Measurements from ENCODE around the gene RTL10.

The RTL10 gene

DNA sequence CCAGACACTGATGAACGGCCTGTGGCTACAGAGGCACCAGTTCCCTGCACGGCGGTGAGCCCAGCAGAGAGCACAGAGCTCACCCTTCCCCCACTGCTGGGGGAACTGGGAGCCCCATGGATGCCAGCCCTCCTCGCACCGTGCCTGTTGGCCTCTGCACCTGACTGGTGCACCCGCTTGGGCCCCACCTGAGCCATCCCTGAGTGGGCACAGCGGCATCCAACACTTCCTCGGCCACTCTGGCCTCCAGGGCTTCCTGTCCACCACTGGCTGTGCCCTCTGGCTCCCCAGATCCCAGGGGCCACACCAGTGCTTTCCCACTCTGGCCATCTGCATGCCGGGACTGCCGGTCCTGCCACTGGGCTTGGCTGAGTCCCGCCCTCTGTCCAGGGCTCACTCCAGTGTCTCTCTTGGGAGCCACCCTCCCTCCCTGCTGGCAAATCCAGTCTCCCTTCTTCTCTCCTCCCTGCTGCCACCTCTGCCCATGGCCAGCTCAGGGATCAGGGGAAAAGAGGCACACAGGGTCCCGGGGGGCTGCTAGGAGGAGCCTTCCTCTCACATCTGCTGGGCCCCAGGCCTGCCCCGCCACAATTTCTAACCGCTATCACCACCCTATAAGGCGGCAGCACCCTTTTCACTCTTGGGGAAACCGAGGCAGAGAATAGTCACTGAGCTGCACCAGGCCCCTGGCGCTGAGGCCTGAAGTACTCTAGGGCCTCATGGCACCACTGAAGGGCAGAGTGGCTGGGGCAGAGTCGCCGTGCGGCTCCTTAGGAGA is 33.0 kb downstream of the RTL10 start:
- DNase-seq, result no peak

DNA sequence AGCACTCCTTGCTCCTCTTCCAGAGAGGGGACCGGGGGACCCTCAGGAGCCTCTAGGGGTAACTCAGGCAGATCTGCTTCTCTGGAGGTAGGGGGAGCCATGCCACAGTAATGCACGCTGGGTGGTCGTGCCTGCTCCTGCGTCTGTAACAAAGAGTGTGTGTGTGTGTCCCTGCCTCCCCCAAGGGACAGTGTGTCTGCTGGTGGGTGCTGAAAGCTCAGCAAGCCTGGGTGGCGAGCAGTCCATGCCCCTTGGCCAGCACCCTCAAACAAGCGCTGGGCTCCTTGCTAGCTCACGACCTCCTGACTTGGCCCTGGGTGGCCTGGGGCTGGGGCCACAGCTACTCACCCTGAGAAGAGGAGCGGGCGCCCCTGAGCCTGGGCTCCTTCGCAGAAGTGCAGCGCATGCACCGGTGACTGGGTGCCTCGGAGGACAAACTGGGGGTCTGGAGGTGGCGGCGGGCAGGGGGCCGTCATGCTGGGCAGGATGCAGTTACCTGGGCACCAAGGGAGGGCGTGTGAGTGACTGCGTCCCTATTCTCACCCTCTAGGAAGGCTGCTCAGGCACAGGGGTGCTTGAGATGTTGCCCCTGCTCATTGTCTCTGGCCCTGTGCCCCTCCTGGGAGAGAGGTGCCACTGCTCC is 33.7 kb downstream of the RTL10 start:
- no peak for DNase-seq

DNA sequence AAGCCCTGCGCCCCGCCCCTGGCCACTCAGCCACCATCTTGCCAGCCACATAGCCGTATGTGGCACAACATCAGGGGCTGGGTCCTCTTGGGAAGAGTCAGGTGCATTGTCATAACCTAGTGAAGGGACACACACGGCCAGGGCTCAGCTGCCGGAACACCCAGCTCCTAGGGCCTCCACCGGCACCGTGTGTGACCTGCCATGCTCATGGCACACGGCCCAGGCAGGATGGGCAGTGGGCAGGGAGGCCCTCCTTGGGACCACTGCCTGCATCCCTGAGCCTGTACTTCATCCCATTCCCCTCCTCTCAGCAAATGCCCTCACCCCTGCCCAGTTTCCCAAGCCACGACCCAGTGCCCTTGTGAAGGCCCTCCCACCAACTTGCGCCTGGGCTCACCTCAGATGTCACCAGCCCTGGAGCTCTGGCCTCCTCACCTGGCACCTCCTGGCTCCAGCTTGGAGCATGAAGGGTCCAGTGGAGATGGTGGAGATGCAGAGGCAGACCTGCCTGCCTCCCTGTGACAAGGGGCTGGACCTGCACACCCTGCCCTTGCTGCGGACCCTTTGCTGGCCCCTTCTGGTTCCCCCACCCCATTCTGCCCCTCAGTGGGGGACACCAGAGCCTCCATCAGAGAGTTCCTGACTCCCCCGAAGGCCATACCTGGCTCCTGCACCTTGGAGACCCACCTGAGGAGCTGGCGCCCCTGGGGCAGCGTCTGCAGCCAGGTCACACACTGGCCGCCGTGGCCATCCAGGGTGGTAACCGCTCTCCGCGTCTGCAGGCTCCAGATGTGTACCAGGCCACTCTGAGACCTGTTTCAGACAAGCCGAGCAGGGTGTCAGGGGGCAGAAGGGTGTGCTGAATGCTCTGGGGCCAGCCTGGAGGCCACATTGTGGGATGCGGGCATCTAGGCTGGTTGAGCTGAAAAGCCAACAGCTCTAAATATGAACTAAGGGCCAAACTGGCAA is 34.5 kb downstream of the RTL10 start:
- DNase-seq, result no peak

DNA sequence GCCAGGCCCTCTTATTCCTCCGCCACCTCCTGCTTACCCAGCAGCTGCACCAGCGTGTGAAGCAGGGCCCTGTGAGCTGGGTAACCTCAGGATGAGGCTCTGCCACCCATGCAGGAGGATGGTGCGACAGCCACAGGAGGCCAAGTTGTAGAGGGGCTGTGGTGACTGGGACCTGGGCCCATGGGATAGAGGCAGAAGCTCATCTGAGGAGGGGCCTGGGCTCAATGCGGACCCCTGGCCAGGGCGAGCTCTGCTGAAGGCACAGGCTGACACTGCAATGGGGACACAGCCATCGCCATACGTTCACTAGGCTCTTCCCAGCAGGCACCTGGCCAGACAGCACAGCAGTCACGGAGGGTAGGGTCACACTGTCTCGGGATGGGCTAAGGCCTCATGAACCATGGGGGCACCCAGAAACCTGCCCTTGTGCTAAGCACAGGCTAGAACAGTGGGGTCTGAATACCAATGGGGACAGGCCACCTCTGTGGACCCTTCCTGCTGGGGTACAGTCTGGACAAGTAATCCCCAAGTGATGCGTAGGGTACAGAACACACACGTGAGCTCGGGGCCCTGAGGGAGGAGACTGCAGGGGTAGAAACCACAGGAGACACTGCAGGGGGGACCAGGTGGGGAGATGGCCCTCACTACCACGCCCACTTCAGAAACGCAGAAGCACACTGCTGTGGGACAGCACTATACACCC is 35.3 kb downstream of the RTL10 start:
- no peak for DNase-seq

DNA sequence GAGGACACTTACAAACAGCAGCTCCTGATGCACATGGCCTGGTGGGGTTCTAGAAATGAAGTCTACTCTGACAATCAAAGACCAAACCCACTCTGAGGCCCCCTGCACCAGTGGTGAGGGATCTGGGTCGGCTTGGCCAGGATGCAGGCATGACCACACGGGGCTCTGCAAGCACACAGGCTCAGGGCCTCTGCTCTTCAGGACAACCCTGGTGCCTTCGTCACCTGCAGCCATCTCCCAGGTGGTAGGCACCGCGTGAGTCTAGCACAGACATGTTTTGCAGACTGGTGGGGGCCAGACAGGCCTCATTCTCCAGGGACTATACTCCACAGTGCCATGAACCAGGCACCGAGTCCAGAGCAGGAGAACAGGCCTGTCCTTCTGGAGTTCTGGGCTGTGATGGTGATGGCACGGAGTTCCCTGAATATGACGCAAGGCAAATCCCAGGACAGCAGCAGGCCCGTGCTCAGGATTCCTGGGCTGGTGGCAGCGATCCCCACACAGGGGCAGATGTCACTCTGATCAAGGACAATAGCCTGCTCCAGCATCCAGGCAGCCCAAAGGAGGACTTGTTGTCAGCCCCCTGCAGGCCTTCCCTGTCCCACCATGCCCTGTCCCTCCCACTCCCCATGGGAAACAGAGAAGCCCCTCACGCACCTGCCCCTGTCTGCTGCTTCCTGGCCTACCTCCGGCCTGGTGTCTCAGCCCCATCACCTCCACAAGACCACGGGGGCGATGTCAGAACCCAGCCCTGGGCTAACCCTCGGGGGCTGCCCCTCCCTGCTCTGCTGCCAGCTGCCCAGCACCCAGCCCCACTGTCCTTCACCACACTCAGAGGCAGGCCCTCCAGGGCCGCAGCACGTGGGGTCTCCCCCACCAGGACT is 36.1 kb downstream of the RTL10 start:
- DNase-seq, result no peak

DNA sequence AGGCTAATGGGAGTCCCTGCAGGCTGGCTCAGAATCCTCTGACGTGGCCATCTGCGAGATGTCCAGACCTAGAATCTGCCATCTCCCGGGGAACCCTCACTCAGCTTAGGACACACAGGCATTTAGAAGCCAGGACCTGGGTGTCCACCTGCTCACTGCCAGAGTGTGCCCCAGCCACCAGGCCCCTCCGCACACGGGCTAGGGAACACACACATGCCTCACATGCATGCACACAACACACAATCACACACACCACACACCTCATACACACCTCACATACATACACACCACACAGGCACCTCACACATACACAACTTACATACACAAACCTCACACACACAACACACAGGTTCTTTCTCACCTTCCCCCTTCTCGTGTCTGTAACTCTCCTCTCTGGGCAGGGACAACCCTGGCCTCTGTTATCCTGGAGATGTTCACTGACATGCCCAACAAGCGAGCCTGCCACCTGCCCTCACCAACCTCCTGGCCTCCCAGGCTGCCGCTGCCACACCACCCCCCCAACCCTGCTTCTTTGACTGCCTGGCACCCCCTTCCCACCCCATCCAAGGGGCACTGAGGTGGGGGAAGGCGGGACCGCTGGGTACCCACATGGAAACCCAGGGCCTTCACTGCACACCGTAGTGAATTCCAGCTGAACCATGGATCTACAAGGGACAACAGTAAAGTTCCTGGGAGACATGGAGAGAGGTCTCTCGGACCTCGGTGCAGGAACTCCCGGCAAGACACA is 38.1 kb downstream of the RTL10 start:
- DNase-seq, result no peak

DNA sequence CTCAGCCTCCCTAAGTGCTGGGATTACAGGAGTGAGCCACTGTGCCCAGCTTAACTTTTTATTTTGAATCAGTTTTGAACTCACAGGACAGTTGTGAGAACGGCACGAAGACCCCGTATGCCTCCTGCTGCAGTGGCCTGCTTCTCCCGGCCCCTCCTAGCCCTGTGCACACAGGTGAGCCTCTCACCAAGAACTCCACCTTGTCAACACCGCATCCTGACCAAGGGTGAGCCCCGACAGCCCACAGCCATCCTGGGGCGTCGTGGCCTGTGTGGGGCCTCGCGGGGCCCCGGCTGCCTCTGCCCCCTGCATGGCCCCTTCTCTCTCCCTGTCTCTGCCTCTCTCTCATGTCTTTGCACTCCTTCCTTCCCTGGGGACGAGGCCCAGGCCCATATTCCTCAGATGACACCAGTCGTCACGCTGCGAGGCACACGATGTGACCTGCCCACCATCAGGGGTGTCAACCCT is 38.8 kb downstream of the RTL10 start:
- no peak for DNase-seq

DNA sequence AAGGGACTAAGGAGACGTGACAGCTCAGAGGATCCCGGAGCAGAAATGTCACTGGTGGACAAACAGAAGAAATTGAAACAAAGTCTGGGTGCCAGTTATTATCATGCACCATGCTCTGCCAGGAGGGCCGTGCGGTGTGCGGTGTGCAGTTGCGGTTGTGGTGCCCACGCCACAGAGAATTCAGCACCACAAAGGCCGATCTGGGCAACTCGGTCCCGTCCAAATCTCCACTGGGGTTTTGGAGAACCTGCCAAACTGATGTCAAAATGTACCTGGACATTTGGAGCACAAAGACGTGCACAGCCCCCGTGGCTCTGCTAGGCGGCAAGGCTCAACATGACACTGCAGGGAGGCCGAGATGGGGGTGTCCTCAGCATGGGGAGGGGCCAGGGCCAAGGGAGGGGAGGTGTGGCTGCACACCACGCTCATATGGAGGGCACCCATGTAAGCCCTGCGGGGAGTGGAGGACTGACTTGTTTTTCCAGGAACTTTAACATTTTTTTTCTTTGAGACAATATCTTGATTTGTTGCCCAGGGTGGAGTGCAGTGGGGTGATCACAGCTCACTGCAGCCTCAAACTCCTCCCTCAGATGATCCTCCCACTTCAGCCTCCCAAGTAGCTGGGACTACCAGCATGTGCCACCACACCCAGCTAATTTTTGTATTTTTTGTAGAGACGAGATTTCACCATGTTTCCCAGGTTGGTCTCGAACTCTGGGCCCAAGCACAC is 39.4 kb downstream of the RTL10 start:
- no peak for DNase-seq

DNA sequence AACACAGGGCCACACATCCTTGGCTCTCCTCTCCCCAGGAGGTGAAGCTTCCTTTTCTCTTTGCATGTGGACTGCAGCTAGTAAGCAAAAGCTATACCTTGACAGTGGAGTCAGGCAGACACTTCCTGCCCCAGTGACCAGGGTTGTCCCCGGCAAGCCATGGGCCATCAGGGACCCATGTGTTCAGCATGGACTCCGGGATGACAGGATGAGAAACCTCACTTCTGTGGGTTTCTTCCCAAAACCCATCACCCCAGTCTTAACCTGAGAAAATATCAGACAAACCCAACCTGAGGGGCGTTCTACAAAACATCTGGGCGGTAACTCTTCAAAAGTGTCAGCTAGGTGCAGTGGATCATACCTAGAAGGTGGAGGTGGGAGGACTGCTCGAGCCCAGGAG is 40.2 kb downstream of the RTL10 start:
- no peak for DNase-seq

DNA sequence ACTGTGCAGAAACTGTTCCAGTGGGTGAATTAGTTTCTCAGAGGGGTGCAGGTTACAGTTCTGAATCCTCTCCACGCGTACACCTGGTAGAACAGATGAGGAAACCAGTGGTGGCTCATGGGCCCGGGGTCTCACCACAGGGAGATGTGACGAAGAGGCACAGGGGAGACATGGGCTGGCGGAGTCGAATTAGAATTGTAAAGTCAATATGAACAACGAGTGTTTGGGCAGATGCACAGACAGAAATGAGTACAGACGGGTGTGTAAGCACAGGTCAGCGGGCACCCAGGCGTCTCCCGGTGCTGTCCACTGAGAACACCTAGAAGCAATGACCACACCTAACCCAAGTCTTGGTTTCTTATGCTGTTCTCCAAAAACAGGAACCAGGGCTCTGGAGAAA is 41.8 kb downstream of the RTL10 start:
- DNase-seq, result no peak

DNA sequence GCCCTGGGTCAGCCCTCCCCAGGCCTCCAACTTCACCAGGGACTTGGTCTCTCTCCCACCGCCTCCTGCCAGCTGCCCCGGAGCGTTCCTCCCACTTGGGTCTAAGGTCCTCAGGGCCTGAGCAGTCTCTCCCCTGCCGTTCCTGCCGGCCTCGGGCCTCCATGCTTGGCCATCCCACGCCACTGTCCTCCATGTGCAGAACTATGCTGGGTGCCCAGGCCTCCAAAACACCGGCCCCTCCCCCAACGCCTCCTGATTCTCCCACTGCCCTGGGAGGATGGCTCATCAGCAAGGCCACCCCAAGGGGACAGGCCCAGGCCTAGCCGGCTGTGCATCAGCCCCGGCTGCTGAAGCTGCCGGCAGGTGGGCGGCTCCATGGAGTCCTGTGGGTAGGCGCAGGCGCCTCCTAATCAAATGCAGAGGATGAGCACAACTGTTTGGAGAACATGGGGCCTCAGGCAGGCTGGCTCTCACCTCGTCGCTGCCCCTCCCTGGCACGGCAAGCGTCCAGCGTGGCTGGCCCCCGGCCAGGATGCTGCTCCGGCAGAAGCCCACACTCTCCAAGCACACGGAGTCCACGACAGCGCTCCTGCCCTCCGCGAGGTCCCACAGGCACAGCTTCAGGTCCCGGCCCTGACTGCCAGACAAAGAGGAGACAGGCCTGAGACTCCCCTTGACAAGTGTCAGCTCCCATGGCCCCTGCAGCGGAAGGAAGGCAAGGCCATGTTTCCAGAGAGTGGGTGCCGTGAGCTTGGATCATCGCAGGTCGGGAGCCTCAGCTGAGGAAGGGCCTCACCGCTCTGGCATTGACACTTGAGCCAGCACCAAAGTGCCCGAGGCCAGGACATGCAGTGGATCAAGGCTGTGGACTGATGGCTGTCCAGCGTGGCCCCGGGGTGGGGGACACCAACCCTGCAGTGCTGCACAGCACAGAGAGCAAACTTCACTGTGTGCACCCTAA is 42.6 kb downstream of the RTL10 start:
- DNase-seq, result no peak

DNA sequence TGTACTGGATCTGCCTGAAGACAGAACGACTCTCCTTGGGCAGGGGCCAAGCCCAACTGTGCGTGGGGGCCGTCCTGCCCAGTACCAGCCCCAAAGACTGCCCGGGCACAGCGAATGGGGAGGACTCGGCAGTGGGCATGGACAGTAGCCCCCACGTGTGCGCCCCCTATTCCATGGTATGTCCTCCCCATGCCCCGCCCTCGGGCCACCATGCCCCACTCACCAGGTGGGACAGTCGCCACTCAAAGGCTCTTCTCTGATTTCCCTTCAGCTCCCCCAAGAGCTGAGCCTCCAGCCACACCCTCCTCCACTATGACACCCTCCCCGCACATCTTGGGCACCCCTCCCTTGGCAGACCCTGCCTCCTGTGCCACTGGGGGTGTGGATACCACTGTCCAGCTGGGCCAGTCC is 43.5 kb downstream of the RTL10 start:
- DNase-seq, result no peak

DNA sequence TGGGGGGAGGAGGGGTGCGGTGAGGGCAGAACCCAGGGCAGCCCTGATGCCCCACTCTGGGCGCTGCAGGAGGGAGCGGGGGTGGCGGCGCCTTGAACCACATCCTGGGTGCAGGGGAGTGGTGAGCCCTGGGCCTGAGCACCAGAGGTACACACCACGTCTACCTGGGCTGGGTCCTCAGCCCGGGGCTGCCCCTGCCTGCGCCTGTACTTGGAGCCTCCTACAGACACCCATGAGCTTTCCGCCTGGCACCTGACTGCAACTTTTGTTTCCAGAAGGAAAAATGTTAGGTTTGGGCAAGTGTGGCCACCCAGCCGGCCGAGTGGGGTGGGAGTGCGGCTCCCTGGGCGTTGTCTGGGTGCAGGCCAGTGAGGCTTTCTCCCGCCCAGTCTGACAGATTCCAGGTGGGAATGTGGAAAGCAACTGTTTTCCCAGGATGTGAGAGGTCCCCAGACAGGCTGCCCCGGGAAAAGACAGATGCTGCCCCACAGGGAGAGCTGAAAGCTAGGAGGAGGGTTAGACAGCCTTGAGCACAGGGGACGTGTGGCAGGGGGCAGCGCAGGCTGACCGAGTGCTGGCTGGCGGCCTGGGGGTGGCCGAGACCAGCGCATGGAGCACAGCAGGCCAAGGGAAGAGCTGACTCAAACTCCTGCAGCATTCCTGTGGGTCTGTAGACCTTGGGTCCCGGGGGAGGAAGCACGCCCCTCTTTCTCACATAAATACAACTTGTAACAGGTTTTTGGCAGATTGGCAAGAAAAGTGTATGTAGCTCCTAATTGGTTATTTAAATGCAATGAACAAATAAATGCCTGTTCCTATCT is 44.1 kb downstream of the RTL10 start:
- DNase-seq, result no peak

DNA sequence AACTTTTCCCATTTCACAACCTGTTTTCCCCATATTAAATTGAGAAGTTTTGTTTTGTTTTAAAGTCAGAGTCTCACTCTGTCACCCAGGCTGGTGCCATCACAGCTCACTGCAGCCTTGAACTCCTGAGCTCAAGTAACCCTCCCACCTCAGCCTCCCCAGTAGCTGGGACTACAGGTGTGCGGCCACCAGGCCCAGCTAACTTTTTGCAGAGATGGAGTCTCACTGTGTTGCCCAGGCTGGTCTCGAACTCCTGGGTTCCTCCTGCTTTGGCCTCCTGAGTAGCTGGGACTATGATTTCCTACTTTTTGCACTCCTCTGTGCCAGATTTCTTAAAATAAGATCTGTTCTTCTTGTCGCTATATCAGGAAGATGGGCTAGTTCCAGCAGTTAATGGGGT is 44.9 kb downstream of the RTL10 start:
- no peak for DNase-seq

DNA sequence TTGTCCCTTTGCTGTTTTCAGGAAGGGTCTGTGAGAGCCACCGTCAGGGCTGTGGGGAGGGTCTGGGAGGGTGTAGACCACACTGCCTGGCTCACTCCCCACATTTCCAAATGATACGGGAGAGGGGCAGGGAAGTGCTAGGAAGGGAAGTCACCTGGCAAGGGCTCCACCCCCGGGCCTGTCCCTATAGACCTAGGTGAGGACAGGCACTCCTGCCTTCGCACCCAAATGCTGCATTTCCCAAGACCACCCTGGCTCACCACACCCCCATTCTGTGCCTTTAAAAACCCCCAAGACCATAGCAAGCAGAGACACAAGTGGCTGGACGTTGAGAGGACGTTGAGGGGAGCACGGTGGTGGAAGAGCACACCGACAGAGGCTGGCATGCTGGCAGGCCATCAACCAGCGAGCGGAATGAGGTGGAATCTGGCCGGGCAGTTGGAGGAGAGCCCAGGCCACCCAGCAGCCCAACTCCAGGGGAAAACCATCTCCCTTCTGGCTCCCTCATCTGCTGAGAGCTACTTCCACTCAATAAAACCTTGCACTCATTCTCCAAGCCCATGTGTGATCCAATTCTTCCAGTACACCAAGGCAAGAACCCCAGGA is 45.7 kb downstream of the RTL10 start:
- DNase-seq, result no peak

DNA sequence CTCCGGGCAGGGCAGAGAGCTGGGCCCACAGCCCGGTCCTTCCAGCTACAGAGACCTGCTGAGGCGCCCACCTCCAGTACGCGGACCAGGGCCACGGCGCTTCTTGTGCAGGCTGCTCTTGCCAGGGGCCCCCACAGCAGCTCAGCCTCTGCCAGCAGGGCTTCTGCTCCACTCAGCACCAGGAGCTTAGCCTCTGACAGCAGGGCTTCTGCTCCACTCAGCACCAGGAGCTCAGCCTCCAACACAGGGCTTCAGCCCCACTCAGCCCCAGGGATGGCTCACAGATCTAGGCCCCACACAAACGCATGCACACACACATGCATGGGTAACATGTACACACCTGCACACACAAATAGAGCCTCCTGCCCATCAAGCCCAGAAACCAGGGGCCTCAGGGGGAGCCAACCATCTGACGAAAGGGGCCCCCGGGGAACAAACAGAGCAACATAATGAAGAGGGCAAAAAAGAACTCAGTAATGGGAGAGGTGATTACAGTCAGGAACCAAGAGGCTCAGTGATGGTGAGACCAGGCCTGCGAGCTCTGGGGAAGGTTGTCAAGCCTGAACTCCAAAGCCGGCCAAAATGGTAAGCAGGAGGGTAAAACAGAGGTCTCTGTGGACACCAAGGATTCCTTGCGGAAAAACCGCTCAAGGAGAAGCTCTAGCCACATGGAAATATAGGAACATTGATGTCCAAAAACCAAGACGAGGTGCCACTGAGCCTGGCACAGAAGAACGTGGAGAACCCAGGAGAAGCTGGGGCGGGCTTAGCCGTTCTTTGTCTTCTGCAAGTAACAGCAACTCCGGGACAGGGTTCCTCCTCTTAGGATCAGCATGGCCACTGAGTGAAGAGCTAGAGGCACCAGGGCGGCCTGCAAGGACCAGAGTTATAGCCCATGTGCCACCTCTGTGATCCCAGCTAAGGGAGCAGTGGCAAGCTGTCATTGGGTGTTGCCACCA is 46.5 kb downstream of the RTL10 start:
- DNase-seq, result no peak
